ENCODE measurements around the gene SCN1B. TPM values are rescaled to one million over a fixed set of nuclear protein-coding genes. Genes with fewer than 3 reads are reported as not detected.
A peak's percentile ranks its signal among the peaks of the same experiment; 100 is the strongest.

SCN1B gene
- total and polyA plus RNA-seq, 2 of the 13 experiments (the other 11 are each of a cell fraction or from before 2014, with no cell fraction given) = 2.7 to 20.1 TPM

DNA sequence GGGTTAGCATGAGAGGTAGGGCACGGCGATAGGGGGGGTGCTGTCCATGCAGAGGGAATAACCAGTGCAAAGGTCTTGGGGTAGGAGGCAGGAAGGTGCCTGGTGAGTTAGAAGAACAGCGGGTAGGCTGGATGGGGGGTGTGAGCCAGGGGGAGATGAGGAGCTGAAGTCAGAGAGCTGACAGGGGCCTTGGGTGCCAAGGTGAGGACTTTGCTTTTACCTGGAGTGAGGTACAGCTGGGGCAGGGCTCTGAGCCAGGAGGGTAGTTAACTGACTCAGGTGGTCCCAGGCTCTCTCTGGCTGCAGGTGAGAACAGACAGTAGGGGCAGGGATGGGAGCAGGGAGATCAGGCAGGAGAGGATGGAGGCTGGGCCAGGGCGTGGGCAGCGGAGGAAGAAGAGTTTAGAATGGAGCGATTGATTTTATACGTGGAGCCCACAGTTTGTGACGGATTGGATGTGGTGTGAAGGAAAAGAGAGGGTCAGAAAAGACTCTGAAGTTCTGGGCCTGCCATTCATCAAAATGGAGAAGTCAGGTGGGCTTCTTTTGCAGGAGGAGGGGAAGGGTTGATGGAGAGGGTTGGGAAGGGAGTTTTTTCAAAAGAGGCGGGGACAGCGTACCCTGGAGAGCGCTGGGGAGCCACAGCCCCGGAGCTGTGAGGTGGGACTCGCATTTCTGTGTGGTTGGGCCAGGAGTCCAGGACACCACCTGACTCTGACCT lies 31.3 kb upstream of the SCN1B start (continued):
- TF ChIP-seq, protein P1, sequence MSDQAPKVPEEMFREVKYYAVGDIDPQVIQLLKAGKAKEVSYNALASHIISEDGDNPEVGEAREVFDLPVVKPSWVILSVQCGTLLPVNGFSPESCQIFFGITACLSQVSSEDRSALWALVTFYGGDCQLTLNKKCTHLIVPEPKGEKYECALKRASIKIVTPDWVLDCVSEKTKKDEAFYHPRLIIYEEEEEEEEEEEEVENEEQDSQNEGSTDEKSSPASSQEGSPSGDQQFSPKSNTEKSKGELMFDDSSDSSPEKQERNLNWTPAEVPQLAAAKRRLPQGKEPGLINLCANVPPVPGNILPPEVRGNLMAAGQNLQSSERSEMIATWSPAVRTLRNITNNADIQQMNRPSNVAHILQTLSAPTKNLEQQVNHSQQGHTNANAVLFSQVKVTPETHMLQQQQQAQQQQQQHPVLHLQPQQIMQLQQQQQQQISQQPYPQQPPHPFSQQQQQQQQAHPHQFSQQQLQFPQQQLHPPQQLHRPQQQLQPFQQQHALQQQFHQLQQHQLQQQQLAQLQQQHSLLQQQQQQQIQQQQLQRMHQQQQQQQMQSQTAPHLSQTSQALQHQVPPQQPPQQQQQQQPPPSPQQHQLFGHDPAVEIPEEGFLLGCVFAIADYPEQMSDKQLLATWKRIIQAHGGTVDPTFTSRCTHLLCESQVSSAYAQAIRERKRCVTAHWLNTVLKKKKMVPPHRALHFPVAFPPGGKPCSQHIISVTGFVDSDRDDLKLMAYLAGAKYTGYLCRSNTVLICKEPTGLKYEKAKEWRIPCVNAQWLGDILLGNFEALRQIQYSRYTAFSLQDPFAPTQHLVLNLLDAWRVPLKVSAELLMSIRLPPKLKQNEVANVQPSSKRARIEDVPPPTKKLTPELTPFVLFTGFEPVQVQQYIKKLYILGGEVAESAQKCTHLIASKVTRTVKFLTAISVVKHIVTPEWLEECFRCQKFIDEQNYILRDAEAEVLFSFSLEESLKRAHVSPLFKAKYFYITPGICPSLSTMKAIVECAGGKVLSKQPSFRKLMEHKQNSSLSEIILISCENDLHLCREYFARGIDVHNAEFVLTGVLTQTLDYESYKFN (CRISPR knock-in tag; conservative IDR thresholded peaks at IDR 0.05) = peak; percentile 17; the same call in 1 of the 2 replicates
- TF ChIP-seq, protein P2, sequence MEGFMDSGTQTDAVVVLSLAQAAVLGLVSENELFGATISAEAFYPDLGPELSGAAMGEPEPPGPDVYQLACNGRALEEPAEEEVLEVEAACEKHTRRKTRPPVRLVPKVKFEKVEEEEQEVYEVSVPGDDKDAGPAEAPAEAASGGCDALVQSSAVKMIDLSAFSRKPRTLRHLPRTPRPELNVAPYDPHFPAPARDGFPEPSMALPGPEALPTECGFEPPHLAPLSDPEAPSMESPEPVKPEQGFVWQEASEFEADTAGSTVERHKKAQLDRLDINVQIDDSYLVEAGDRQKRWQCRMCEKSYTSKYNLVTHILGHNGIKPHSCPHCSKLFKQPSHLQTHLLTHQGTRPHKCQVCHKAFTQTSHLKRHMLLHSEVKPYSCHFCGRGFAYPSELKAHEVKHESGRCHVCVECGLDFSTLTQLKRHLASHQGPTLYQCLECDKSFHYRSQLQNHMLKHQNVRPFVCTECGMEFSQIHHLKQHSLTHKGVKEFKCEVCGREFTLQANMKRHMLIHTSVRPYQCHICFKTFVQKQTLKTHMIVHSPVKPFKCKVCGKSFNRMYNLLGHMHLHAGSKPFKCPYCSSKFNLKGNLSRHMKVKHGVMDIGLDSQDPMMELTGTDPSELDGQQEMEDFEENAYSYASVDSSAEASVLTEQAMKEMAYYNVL (CRISPR knock-in tag; IDR thresholded peaks at IDR 0.05; ENCODE audit: borderline replicate concordance) = peak; percentile 7; the same call in 1 of the 2 replicates
- TF ChIP-seq REXO4 (CRISPR knock-in tag; IDR thresholded peaks at IDR 0.05; ENCODE audit: borderline replicate concordance) (no peak), ZKSCAN8 (CRISPR knock-in tag; IDR thresholded peaks at IDR 0.05; ENCODE audit: borderline replicate concordance) (no peak), PREB (CRISPR knock-in tag; IDR thresholded peaks at IDR 0.05) (no peak), SIN3A (IDR thresholded peaks at IDR 0.05; ENCODE audit: borderline replicate concordance, low read depth, low read length) (peak; percentile 44; the same call in 1 of the 2 replicates), GATAD1 (CRISPR knock-in tag; IDR thresholded peaks at IDR 0.05) (no peak), ZNF670 (CRISPR knock-in tag; IDR thresholded peaks at IDR 0.05; ENCODE audit: borderline replicate concordance) (no peak), REL (CRISPR knock-in tag; conservative IDR thresholded peaks at IDR 0.05) (no peak), PATZ1 (CRISPR knock-in tag; IDR thresholded peaks at IDR 0.05) (peak; percentile 45; the same call in 1 of the 2 replicates), ZNF691 (CRISPR knock-in tag; IDR thresholded peaks at IDR 0.05; ENCODE audit: borderline replicate concordance, low read depth) (no peak), ZNF496 (CRISPR knock-in tag; IDR thresholded peaks at IDR 0.05; ENCODE audit: insufficient replicate concordance) (no peak), GABPA (IDR thresholded peaks at IDR 0.05; ENCODE audit: low read depth, low read length) (no peak), GABPA (CRISPR knock-in tag; IDR thresholded peaks at IDR 0.05; ENCODE audit: low read depth) (0 out of 2 replicates have a peak, but pooled peaks have one; percentile 3), ZSCAN9 (CRISPR knock-in tag; IDR thresholded peaks at IDR 0.05; ENCODE audit: borderline replicate concordance) (peak; percentile 48; the same call in 1 of the 2 replicates)
- TF ChIP-seq, protein P3, sequence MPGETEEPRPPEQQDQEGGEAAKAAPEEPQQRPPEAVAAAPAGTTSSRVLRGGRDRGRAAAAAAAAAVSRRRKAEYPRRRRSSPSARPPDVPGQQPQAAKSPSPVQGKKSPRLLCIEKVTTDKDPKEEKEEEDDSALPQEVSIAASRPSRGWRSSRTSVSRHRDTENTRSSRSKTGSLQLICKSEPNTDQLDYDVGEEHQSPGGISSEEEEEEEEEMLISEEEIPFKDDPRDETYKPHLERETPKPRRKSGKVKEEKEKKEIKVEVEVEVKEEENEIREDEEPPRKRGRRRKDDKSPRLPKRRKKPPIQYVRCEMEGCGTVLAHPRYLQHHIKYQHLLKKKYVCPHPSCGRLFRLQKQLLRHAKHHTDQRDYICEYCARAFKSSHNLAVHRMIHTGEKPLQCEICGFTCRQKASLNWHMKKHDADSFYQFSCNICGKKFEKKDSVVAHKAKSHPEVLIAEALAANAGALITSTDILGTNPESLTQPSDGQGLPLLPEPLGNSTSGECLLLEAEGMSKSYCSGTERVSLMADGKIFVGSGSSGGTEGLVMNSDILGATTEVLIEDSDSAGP (CRISPR knock-in tag; IDR thresholded peaks at IDR 0.05; ENCODE audit: borderline replicate concordance) = 0 out of 2 replicates have a peak, but pooled peaks have one; percentile 3
